Measurements from ENCODE around the gene GRAMD1B. TPM values are rescaled to one million over a fixed set of nuclear protein-coding genes. Genes with fewer than 3 reads are reported as not detected.

GRAMD1B gene
- total RNA-seq, 1 experiment from 2014 or later: 5.8 TPM

DNA sequence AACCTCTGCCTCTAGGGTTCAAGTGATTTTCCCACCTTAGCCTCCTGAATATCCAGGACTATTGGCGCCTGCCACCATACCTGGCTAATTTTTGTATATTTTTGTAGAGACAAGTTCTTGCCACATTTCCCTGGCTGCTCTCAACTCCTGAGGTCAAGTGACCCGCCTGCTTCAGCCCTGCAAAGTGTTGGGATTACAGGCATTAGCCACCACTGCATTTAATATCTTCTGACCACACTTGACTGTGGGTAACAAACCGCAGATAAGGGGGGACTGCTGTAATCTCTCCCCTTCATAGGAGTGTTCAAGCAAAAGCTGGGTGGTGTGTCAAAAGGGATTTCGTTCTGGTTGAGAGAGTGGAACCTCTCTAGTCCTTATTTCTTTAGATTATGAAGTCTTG lies 53.4 kb downstream of the GRAMD1B start:
- no peak for TF ChIP-seq EZH2 (IDR thresholded peaks at IDR 0.05; ENCODE audit: low read depth)
- TF ChIP-seq, protein P1, sequence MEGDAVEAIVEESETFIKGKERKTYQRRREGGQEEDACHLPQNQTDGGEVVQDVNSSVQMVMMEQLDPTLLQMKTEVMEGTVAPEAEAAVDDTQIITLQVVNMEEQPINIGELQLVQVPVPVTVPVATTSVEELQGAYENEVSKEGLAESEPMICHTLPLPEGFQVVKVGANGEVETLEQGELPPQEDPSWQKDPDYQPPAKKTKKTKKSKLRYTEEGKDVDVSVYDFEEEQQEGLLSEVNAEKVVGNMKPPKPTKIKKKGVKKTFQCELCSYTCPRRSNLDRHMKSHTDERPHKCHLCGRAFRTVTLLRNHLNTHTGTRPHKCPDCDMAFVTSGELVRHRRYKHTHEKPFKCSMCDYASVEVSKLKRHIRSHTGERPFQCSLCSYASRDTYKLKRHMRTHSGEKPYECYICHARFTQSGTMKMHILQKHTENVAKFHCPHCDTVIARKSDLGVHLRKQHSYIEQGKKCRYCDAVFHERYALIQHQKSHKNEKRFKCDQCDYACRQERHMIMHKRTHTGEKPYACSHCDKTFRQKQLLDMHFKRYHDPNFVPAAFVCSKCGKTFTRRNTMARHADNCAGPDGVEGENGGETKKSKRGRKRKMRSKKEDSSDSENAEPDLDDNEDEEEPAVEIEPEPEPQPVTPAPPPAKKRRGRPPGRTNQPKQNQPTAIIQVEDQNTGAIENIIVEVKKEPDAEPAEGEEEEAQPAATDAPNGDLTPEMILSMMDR (conservative IDR thresholded peaks at IDR 0.05): no peak
- Histone ChIP-seq H3K4me3 (no peak overlapping the region), H4K20me1 (ENCODE audit: insufficient read depth) (no peaks in the 10 kb centered on the region), H3K27me3 (ENCODE audit: insufficient read depth, low read depth) (no peaks in the 10 kb centered on the region), H3K4me2 (no peak overlapping the region), H2AFZ (no peak overlapping the region), H3F3A (ENCODE audit: insufficient read depth, low read depth) (peaks cover 10% of the 10 kb centered on the region; the same call in 1 of the 2 replicates), H3K9me3 (ENCODE audit: insufficient read depth, low read depth) (no peaks in the 10 kb centered on the region), H3K79me2 (ENCODE audit: low read depth) (no peaks in the 10 kb centered on the region), H3K9me2 (ENCODE audit: insufficient read depth) (no peaks in the 10 kb centered on the region), H3K36me3 (ENCODE audit: low read depth) (no peaks in the 10 kb centered on the region), H3K27ac (peak overlapping the region; percentile 50; the same call in 1 of the 2 replicates), H3K4me1 (replicated peaks; ENCODE audit: insufficient read depth) (peaks cover 12% of the 10 kb centered on the region)
- no peak for DNase-seq
- no TSS peak for BruUV-seq (replicated peaks)
- CTCF ChIA-PET: interaction anchor here (0.5 to 1.2 kb wide), 5 partner anchors 74 to 426 kb away, joined by 4 to 12 read pairs (median 7); no protein-coding TSS in a partner anchor
- intact Hi-C loops (cut with micrococcal nuclease; ENCODE audit: unreplicated experiment): no loop called here
- POLR2A ChIA-PET (ENCODE audit: unreplicated experiment): no interaction called here

DNA sequence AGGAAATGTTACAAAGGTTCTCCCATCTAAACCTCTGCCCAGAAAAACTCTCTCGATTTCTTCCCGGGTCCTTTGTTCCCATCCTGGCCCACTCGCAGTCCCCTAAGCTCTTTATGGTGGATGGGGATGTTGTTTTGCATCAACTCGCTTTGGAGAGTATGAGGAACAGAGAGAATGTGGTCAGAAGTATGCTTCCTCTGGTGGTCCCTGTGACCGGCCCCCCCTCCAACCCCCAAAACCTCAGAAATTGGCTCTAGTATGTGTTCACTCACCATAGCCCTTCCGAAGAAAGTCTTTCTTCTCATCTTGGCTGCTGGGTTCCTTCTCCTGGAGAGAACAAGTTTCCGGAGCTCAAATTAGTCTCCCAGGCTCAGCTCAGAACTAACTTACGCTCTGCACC lies 54.4 kb downstream of the GRAMD1B start:
- H3K4me1 ChIP-seq (replicated peaks; ENCODE audit: insufficient read depth): peaks cover 12% of the 10 kb centered on the region
- CTCF ChIA-PET: no interaction called here
- peaks cover 10% of the 10 kb centered on the region; the same call in 1 of the 2 replicates for H3F3A ChIP-seq (ENCODE audit: insufficient read depth, low read depth)
- no peak overlapping the region for H3K4me2 ChIP-seq
- intact Hi-C loops (cut with micrococcal nuclease; ENCODE audit: unreplicated experiment): no loop called here
- no peaks in the 10 kb centered on the region for H3K27me3 ChIP-seq (ENCODE audit: insufficient read depth, low read depth)
- POLR2A ChIA-PET (ENCODE audit: unreplicated experiment): no interaction called here
- no peak for DNase-seq
- no TSS peak for BruUV-seq (replicated peaks)
- no peak overlapping the region for H3K4me3 ChIP-seq
- H4K20me1 ChIP-seq (ENCODE audit: insufficient read depth): no peaks in the 10 kb centered on the region
- H2AFZ ChIP-seq: no peak overlapping the region
- H3K27ac ChIP-seq: no peak overlapping the region
- H3K9me3 ChIP-seq (ENCODE audit: insufficient read depth, low read depth): no peaks in the 10 kb centered on the region
- H3K36me3 ChIP-seq (ENCODE audit: low read depth): no peaks in the 10 kb centered on the region
- H3K79me2 ChIP-seq (ENCODE audit: low read depth): no peaks in the 10 kb centered on the region
- no peaks in the 10 kb centered on the region for H3K9me2 ChIP-seq (ENCODE audit: insufficient read depth)
- TF ChIP-seq EZH2 (IDR thresholded peaks at IDR 0.05; ENCODE audit: low read depth): no peak
- TF ChIP-seq, protein P1 (conservative IDR thresholded peaks at IDR 0.05): no peak

DNA sequence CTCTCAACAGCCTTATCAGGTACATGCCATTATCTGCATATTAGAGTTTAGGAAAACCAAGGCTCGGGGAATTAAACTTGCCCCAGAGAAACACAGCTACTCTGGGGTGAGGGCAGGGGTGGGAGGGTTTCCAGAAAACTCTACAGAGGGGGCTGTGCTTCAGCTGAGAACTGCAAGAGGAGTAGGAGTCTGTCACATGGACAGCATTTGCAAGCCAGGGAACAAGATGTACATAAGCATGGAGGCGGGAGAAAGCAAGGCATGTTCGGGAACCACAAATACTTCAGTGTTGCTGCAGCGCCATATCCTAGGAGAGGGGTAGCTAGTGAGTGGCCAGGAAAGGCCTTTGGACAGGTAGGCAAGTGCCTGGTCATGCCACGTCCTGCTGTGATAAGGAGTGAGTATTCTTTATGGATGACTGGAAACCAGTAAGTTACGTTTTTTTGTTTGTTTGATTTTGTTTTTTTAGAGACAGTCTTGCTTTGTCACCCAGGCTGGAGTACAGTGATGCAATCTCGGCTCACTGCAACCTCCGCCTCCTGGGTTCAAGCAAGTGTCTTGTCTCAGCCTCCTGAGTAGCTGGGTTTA lies 57.2 kb downstream of the GRAMD1B start:
- Histone ChIP-seq H3K27ac (no peak overlapping the region), H3K9me3 (ENCODE audit: insufficient read depth, low read depth) (no peaks in the 10 kb centered on the region), H3K9me2 (ENCODE audit: insufficient read depth) (no peaks in the 10 kb centered on the region), H3K36me3 (ENCODE audit: low read depth) (no peaks in the 10 kb centered on the region), H3K4me1 (replicated peaks; ENCODE audit: insufficient read depth) (peaks cover 12% of the 10 kb centered on the region), H2AFZ (no peak overlapping the region), H3F3A (ENCODE audit: insufficient read depth, low read depth) (peaks cover 10% of the 10 kb centered on the region; the same call in 1 of the 2 replicates), H4K20me1 (ENCODE audit: insufficient read depth) (no peaks in the 10 kb centered on the region), H3K4me3 (no peak overlapping the region), H3K79me2 (ENCODE audit: low read depth) (no peaks in the 10 kb centered on the region), H3K27me3 (ENCODE audit: insufficient read depth, low read depth) (no peaks in the 10 kb centered on the region), H3K4me2 (no peak overlapping the region)
- ChIA-PET POLR2A (ENCODE audit: unreplicated experiment) (interaction anchor here (0.5 kb wide), 1 partner anchor 64 kb away, joined by 8 read pairs; no protein-coding TSS in a partner anchor), CTCF (interaction anchor here (0.6 to 0.9 kb wide), 2 partner anchors 80 to 777 kb away, joined by 4 to 6 read pairs; no protein-coding TSS in a partner anchor)
- TF ChIP-seq, protein P1 (conservative IDR thresholded peaks at IDR 0.05): no peak
- TF ChIP-seq EZH2 (IDR thresholded peaks at IDR 0.05; ENCODE audit: low read depth): no peak
- intact Hi-C loops (cut with micrococcal nuclease; ENCODE audit: unreplicated experiment): no loop called here
- DNase-seq: no peak
- no TSS peak for BruUV-seq (replicated peaks)
